Progenitor cell of endocrine pancreas (in vitro differentiated cells): ENCODE data around the gene BNC2. TPM values are rescaled to one million over a fixed set of nuclear protein-coding genes. Genes with fewer than 3 reads are reported as not detected.

Experiments
- DNase-seq: peaks from one replicate; pipeline ENCODE4 v3.0.0; 2021; ENCODE audit warnings: low spot score; ENCODE audit not compliant: unreplicated experiment
- H3K27ac Mint-ChIP-seq: 2 replicates; pipeline ENCODE4 v1.8.0; 2021; ENCODE audit warnings: mild to moderate bottlenecking, moderate library complexity, mixed read lengths
- H3K27me3 Mint-ChIP-seq: 2 replicates; pipeline ENCODE4 v1.8.0; 2021; ENCODE audit warnings: mixed read lengths
- H3K36me3 Mint-ChIP-seq: 2 replicates; pipeline ENCODE4 v1.8.0; 2022; ENCODE audit warnings: mixed read lengths; ENCODE audit not compliant: insufficient read depth
- H3K4me1 Mint-ChIP-seq: 2 replicates; pipeline ENCODE4 v1.8.0; 2021; ENCODE audit warnings: low read depth, mixed read lengths
- H3K4me3 Mint-ChIP-seq: 2 replicates; pipeline ENCODE4 v1.8.0; 2021; ENCODE audit warnings: low read depth, mild to moderate bottlenecking, moderate library complexity, mixed read lengths
- H3K9me3 Mint-ChIP-seq: 2 replicates; pipeline ENCODE4 v1.8.0; 2021; ENCODE audit warnings: low read depth, mixed read lengths
- total RNA-seq: library from RNA; stranded (reverse); gene quantifications from 2 replicates; pipeline ENCODE4 v1.2.1, GENCODE V29; 2021
- TF ChIP-seq, protein P1 (sequence below): fragments of 200-600 bp; sonication (generic); IDR thresholded peaks from one replicate; pipeline ENCODE4 v1.5.0; 2021; ENCODE audit warnings: antibody characterized with exemption, mild to moderate bottlenecking; ENCODE audit not compliant: unreplicated experiment

Gene BNC2
- total RNA-seq, 1 donor from 2014 or later = 1.0 TPM

DNA sequence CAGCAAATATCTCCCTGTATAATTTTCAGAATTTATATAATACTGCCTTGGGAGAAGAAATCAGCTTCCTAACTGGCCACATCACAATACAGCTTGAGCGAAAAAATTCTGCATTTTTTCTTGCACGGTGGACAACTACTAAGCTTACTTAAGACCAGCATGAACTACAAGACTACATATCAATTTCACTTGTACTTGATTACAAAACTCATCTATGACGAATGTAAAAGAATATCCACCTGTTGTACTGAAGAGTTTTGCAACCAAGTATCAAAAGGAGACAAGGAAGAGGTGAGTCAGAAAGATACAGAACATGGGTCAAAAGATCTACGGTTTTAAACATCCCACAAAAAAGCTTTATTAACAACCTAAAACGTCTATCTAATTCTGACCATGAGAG, 279.4 kb downstream of the BNC2 start:
- Mint-ChIP-seq H3K9me3 (no peaks in the 10 kb centered on the region), H3K4me3 (no peak overlapping the region), H3K4me1 (no peaks in the 10 kb centered on the region), H3K27me3 (peaks cover 8% of the 10 kb centered on the region), H3K27ac (no peak overlapping the region), H3K36me3 (no peaks in the 10 kb centered on the region)
- TF ChIP-seq, protein P1, sequence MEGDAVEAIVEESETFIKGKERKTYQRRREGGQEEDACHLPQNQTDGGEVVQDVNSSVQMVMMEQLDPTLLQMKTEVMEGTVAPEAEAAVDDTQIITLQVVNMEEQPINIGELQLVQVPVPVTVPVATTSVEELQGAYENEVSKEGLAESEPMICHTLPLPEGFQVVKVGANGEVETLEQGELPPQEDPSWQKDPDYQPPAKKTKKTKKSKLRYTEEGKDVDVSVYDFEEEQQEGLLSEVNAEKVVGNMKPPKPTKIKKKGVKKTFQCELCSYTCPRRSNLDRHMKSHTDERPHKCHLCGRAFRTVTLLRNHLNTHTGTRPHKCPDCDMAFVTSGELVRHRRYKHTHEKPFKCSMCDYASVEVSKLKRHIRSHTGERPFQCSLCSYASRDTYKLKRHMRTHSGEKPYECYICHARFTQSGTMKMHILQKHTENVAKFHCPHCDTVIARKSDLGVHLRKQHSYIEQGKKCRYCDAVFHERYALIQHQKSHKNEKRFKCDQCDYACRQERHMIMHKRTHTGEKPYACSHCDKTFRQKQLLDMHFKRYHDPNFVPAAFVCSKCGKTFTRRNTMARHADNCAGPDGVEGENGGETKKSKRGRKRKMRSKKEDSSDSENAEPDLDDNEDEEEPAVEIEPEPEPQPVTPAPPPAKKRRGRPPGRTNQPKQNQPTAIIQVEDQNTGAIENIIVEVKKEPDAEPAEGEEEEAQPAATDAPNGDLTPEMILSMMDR = no peak
- no peak for DNase-seq

DNA sequence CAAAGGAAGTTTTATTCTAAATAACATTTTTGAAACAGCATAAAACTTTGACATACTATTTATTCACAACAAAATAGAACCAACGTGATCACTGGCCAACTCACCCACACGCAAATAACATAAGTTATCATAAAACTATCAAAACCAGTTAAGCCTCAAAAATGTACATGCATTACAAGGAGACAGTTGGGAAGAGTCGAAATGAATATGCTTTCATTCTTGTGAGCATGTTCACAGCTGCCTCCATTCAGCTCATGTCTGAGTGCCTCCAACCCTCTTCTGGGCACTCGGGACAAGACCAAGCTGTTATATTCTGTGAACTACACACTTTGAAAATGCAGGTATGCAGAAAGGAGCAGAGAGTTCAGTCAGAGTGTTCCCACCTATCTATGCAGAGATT, 284.9 kb downstream of the BNC2 start:
- TF ChIP-seq, protein P1 = no peak
- Mint-ChIP-seq H3K27me3 (peaks cover 8% of the 10 kb centered on the region), H3K4me1 (no peaks in the 10 kb centered on the region), H3K9me3 (no peaks in the 10 kb centered on the region), H3K4me3 (no peak overlapping the region), H3K27ac (no peak overlapping the region), H3K36me3 (no peaks in the 10 kb centered on the region)
- no peak for DNase-seq

DNA sequence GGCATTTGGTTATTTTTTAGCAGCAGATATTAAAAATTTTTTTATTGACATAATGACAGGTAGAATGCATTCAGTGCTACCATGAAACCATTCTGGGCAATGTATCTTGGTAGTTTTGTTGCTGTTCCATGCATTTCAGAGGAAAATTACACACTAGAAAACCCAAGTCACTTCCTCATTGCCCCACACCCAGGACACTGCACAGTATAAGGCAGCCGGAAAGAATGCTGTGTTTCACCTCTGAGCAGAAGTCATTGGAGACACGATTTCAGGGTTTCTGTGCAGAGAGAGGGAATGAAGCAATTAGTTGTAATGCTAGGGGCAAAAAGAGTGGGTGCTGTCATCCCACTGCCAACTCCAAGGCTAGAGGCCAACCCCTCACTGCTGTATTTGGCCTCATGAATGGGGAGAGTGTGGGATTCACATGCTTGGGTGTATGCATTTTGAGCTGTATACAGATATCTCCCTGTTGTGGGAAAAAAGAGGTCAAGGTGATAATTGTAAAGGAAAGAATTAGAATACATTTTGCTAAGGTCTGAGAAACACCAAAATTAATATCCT, 290.5 kb downstream of the BNC2 start:
- no peak for DNase-seq
- no peaks in the 10 kb centered on the region for H3K36me3 Mint-ChIP-seq
- H3K4me1 Mint-ChIP-seq = no peaks in the 10 kb centered on the region
- TF ChIP-seq, protein P1 = no peak
- no peak overlapping the region for H3K4me3 Mint-ChIP-seq
- no peaks in the 10 kb centered on the region for H3K9me3 Mint-ChIP-seq
- no peak overlapping the region for H3K27ac Mint-ChIP-seq
- no peaks in the 10 kb centered on the region for H3K27me3 Mint-ChIP-seq

DNA sequence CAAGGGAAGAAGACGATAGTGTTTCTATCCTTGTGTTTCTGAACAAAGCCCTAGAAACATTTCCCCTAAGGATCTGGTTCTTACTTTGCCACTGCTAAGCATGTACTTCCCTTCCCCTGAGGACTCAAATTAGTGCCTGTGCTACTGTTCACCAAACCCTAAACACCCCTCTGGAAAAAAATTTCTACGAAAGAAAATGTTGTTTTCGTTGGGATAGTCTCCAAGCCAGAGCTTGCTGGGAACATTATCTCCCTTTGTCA, 294.6 kb downstream of the BNC2 start:
- Mint-ChIP-seq H3K36me3 (no peaks in the 10 kb centered on the region), H3K4me1 (peaks cover 13% of the 10 kb centered on the region), H3K27ac (no peak overlapping the region), H3K9me3 (no peaks in the 10 kb centered on the region), H3K4me3 (no peak overlapping the region), H3K27me3 (no peaks in the 10 kb centered on the region)
- TF ChIP-seq, protein P1 = no peak
- no peak for DNase-seq

DNA sequence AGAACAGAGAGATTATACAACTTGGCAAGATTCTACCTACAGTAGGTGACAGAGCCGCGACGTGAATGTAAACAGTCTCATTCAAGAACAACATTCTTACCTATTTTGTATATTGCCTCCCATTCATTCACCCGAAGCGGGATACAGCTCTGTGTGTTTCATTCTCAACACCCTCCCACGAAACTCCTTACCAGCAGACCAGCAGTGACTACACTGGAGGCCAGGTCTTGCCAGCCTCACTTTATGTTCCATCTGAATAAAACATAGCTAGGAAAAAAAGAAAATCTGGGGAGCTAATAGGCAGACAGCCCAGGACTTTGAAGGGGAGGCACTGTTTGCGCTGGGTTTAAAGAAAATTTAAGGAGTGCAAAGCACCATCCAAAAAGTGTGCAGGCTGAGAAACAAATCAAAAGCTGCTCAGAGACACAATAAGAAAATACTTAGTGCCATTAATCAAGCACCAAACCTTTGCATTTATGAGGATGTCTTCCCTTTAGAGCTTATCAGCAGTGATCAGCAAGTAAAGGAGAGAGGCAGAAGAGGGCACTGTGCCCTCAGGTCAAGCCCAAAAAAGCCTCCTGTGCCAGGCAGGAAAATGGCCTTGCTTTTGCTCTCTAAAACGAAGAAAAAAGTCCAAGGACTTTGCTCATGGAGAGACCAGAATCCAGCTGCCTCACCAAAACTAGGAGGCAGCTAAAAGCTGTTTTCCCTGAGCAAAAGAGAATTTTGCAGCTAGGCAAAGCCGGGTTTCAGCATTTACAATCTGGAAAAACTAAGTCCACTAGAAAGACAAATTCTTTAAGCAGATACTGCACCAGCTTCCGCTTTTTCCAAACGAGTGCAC, 295.1 kb downstream of the BNC2 start:
- Mint-ChIP-seq H3K9me3 (no peaks in the 10 kb centered on the region), H3K4me3 (no peak overlapping the region), H3K4me1 (peaks cover 13% of the 10 kb centered on the region), H3K27me3 (no peaks in the 10 kb centered on the region), H3K36me3 (no peaks in the 10 kb centered on the region), H3K27ac (no peak overlapping the region)
- no peak for DNase-seq
- TF ChIP-seq, protein P1 = no peak
